GM12872 (cell line): ENCODE measurements around the gene PRRC2B.

Source experiments
- CTCF ChIP-seq: IDR thresholded peaks from 3 replicates; pipeline ENCODE4 v1.5.1; 2011; ENCODE audit warnings: low read depth, mild to moderate bottlenecking, low read length, moderate library complexity; ENCODE audit not compliant: insufficient read depth

The PRRC2B gene

GRCh38 chr9:131358556-131358955, 35.3 kb upstream of the PRRC2B start:
- no peak for TF ChIP-seq CTCF

GRCh38 chr9:131361202-131361833, 32.6 kb upstream of the PRRC2B start:
- no peak for TF ChIP-seq CTCF

GRCh38 chr9:131365546-131365945, 28.3 kb upstream of the PRRC2B start:
- no peak for TF ChIP-seq CTCF

- peak; percentile 40; the same call in 1 of the 3 replicates for TF ChIP-seq CTCF
Observed at GRCh38 chr9:131366761-131367401, 27.0 kb upstream of the PRRC2B start.

GRCh38 chr9:131367450-131367849, 26.4 kb upstream of the PRRC2B start:
- no peak for TF ChIP-seq CTCF

- no peak for TF ChIP-seq CTCF
Observed at GRCh38 chr9:131370638-131371037, 23.2 kb upstream of the PRRC2B start.

GRCh38 chr9:131379056-131379455, 14.8 kb upstream of the PRRC2B start:
- no peak for TF ChIP-seq CTCF
